OCI-LY7 (cell line): ENCODE measurements around the gene PARD3. TPM values are rescaled to one million over a fixed set of nuclear protein-coding genes. Genes with fewer than 3 reads are reported as not detected.

Experiments used
- BruUV-seq: library from RNA; stranded (reverse); fragments of 400-500 nt; replicated peaks from 2 replicates; lab custom pipeline; 2021; lab: Mats Ljungman, UMichigan
- CTCF ChIA-PET: fragments of 300-600 bp; sonication (Branson Sonifier 250); formaldehyde crosslinking; loops from one replicate; lab custom pipeline; 2022; ENCODE audit warnings: antibody characterized with exemption; ENCODE audit not compliant: unreplicated experiment; lab: Charles Lee
- POLR2A ChIA-PET: fragments of 300-600 bp; sonication (Branson Sonifier 250); formaldehyde crosslinking; loops from one replicate; lab custom pipeline; 2022; ENCODE audit warnings: antibody characterized with exemption; lab: Charles Lee
- DNase-seq: peaks from one replicate; pipeline ENCODE4 v3.0.0-alpha.2; 2015; ENCODE audit warnings: low spot score
- H2AFZ ChIP-seq: fragments of 200-600 bp; sonication (generic), shearing (Covaris generic); 2 replicates; pipeline ENCODE4 v1.6.1; 2014; ENCODE audit warnings: mild to moderate bottlenecking, antibody characterized with exemption, low read length, moderate library complexity
- H3K27ac ChIP-seq: fragments of 200-600 bp; sonication (generic); 2 replicates; pipeline ENCODE4 v1.5.1; 2014; ENCODE audit warnings: mixed run types, low read depth, mild to moderate bottlenecking, moderate library complexity, low read length, inconsistent platforms; ENCODE audit not compliant: poor library complexity, severe bottlenecking
- H3K36me3 ChIP-seq: fragments of 200-600 bp; sonication (generic); 2 replicates; pipeline ENCODE4 v1.6.1; 2014; ENCODE audit warnings: mild to moderate bottlenecking, antibody characterized with exemption, low read length, moderate library complexity, mixed read lengths; ENCODE audit not compliant: insufficient read depth
- H3K4me1 ChIP-seq: fragments of 200-600 bp; sonication (generic); 2 replicates; pipeline ENCODE4 v1.5.1; 2014; ENCODE audit warnings: mild to moderate bottlenecking, low read length; ENCODE audit not compliant: insufficient read depth, poor library complexity, severe bottlenecking
- H3K4me2 ChIP-seq: fragments of 200-600 bp; sonication (generic); 2 replicates; pipeline ENCODE4 v1.6.1; 2014; ENCODE audit warnings: mild to moderate bottlenecking, low read length
- H3K4me3 ChIP-seq: fragments of 200-600 bp; sonication (generic); 2 replicates; pipeline ENCODE4 v1.5.1; 2014; ENCODE audit warnings: mild to moderate bottlenecking, low read depth, low read length; ENCODE audit not compliant: poor library complexity, severe bottlenecking
- H3K79me2 ChIP-seq: fragments of 200-600 bp; sonication (generic); 2 replicates; pipeline ENCODE4 v1.6.1; 2016; ENCODE audit warnings: low read depth, mild to moderate bottlenecking, low read length, moderate library complexity, mixed read lengths; ENCODE audit not compliant: insufficient read depth
- H3K9me2 ChIP-seq: fragments of 200-600 bp; sonication (generic); 2 replicates; pipeline ENCODE4 v1.6.1; 2016; ENCODE audit warnings: mild to moderate bottlenecking, low read length, mixed read lengths; ENCODE audit not compliant: insufficient read depth
- H3K9me3 ChIP-seq: fragments of 200-600 bp; sonication (generic); 2 replicates; pipeline ENCODE4 v1.6.1; 2014; ENCODE audit warnings: mild to moderate bottlenecking, mixed run types, low read length, mixed read lengths
- H4K20me1 ChIP-seq: fragments of 200-600 bp; sonication (generic); 2 replicates; pipeline ENCODE4 v1.6.1; 2014; ENCODE audit warnings: mild to moderate bottlenecking, antibody characterized with exemption, low read length, moderate library complexity, mixed read lengths; ENCODE audit not compliant: insufficient read depth
- CTCF ChIP-seq: fragments of 200-600 bp; sonication (generic); conservative IDR thresholded peaks from 2 replicates; pipeline ENCODE4 v1.5.1; 2014; ENCODE audit warnings: mild to moderate bottlenecking, antibody characterized with exemption, low read length, moderate library complexity, mixed read lengths
- EZH2phosphoT487 ChIP-seq: fragments of 200-600 bp; sonication (generic); IDR thresholded peaks from 2 replicates; pipeline ENCODE4 v1.6.1; 2018; ENCODE audit warnings: low read depth, borderline replicate concordance, mild to moderate bottlenecking, mixed run types, antibody characterized with exemption, low read length, moderate library complexity, mixed read lengths
- intact Hi-C: fragments of 100-400 bp; cut with micrococcal nuclease; formaldehyde crosslinking; loops from one replicate; pipeline ENCODE4 v1.10.0; 2022; ENCODE audit not compliant: unreplicated experiment
- total RNA-seq, 2 experiments: library from RNA; depleted of rRNA in 1 of 2; stranded (reverse); fragments of >200 nt in 1 of 2; shearing (Covaris generic) in 1 of 2; gene quantifications; 2 replicates each; pipeline ENCODE4 v1.2.3, GENCODE V29; 2014 to 2022

PARD3 gene
- total RNA-seq, 2 experiments from 2014 or later: not detected

- DNase-seq: no peak
- Histone ChIP-seq H2AFZ (no peak overlapping the region), H3K4me2 (no peak overlapping the region), H3K9me3 (no peaks in the 10 kb centered on the region), H3K36me3 (no peaks in the 10 kb centered on the region), H3K27ac (no peak overlapping the region), H3K4me1 (no peaks in the 10 kb centered on the region), H3K4me3 (no peak overlapping the region), H3K9me2 (no peaks in the 10 kb centered on the region), H4K20me1 (no peaks in the 10 kb centered on the region), H3K79me2 (no peaks in the 10 kb centered on the region)
- TF ChIP-seq EZH2phosphoT487 (no peak), CTCF (no peak)
- intact Hi-C loops: no loop called here
- POLR2A ChIA-PET: no interaction called here
- no TSS peak for BruUV-seq
- CTCF ChIA-PET: no interaction called here
Measured at GRCh38 chr10:34629084-34629483, 186.0 kb downstream of the PARD3 start.

GRCh38 chr10:34628174-34628796 is 186.8 kb downstream of the PARD3 start:
- DNase-seq: no peak
- H3K36me3 ChIP-seq: no peaks in the 10 kb centered on the region
- no peaks in the 10 kb centered on the region for H3K79me2 ChIP-seq
- TF ChIP-seq EZH2phosphoT487: no peak
- no TSS peak for BruUV-seq
- ChIA-PET POLR2A (interaction anchor here (0.6 kb wide), 1 partner anchor 22 kb away, joined by 6 read pairs; no protein-coding TSS in a partner anchor), CTCF (interaction anchor here (0.9 kb wide), 1 partner anchor 14 kb away, joined by 3 read pairs; no protein-coding TSS in a partner anchor)
- H2AFZ ChIP-seq: no peak overlapping the region
- no peaks in the 10 kb centered on the region for H3K9me2 ChIP-seq
- intact Hi-C loops: no loop called here
- no peak overlapping the region for H3K4me2 ChIP-seq
- no peaks in the 10 kb centered on the region for H3K9me3 ChIP-seq
- H4K20me1 ChIP-seq: no peaks in the 10 kb centered on the region
- no peaks in the 10 kb centered on the region for H3K4me1 ChIP-seq
- H3K4me3 ChIP-seq: no peak overlapping the region
- H3K27ac ChIP-seq: no peak overlapping the region

GRCh38 chr10:34627741-34628140 is 187.4 kb downstream of the PARD3 start:
- Histone ChIP-seq H3K79me2 (no peaks in the 10 kb centered on the region), H3K4me3 (no peak overlapping the region), H3K36me3 (no peaks in the 10 kb centered on the region), H3K9me3 (no peaks in the 10 kb centered on the region), H4K20me1 (no peaks in the 10 kb centered on the region), H3K4me2 (no peak overlapping the region), H3K27ac (no peak overlapping the region), H3K9me2 (no peaks in the 10 kb centered on the region), H2AFZ (no peak overlapping the region), H3K4me1 (no peaks in the 10 kb centered on the region)
- no TSS peak for BruUV-seq
- TF ChIP-seq CTCF (no peak), EZH2phosphoT487 (no peak)
- DNase-seq: no peak
- ChIA-PET POLR2A (no interaction called here), CTCF (interaction anchor here (0.9 kb wide), 1 partner anchor 14 kb away, joined by 3 read pairs; no protein-coding TSS in a partner anchor)
- intact Hi-C loops: no loop called here
